22Rv1 (cell line): ENCODE results near the gene LGALS7B.
"Not testable (repeated sequence)": the region's sequence is repeated elsewhere in the genome, so short reads cannot be mapped to it uniquely, and the experiment has no call there.

ENCODE experiments used
- H3K27ac ChIP-seq: fragments of 450-650 bp; 2 replicates; pipeline ENCODE4 v1.5.1; 2017
- ZFX ChIP-seq: fragments of 450-650 bp; IDR thresholded peaks from 2 replicates; pipeline ENCODE4 v1.6.1; 2017; ENCODE audit warnings: antibody characterized with exemption, borderline replicate concordance
- TF ChIP-seq, protein P1 (sequence below): fragments of 450-650 bp; IDR thresholded peaks from 2 replicates; pipeline ENCODE4 v1.5.1; 2017; ENCODE audit warnings: mild to moderate bottlenecking

LGALS7B gene

DNA sequence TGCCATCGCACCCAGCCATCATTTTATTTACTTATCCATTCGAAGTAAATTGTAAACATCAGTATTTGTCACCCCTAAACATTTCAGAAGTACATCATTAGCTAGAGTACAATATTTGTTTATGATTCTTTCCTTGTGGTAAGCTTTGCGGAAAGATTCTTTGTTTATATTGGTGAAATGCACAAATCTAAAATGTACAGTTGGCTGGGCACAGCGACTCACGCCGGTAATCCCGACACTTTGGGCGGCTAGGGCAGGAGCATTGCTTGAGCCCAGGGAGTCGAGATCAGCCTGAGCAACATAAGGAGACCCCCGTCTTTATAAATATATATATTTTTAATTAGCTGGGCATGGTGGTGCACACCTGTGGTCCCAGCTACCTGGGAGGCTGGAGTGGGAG is 10.1 kb downstream of the LGALS7B start:
- no peak for TF ChIP-seq ZFX
- TF ChIP-seq, protein P1, sequence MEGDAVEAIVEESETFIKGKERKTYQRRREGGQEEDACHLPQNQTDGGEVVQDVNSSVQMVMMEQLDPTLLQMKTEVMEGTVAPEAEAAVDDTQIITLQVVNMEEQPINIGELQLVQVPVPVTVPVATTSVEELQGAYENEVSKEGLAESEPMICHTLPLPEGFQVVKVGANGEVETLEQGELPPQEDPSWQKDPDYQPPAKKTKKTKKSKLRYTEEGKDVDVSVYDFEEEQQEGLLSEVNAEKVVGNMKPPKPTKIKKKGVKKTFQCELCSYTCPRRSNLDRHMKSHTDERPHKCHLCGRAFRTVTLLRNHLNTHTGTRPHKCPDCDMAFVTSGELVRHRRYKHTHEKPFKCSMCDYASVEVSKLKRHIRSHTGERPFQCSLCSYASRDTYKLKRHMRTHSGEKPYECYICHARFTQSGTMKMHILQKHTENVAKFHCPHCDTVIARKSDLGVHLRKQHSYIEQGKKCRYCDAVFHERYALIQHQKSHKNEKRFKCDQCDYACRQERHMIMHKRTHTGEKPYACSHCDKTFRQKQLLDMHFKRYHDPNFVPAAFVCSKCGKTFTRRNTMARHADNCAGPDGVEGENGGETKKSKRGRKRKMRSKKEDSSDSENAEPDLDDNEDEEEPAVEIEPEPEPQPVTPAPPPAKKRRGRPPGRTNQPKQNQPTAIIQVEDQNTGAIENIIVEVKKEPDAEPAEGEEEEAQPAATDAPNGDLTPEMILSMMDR: no peak
- peak overlapping the region; percentile 58 for H3K27ac ChIP-seq

DNA sequence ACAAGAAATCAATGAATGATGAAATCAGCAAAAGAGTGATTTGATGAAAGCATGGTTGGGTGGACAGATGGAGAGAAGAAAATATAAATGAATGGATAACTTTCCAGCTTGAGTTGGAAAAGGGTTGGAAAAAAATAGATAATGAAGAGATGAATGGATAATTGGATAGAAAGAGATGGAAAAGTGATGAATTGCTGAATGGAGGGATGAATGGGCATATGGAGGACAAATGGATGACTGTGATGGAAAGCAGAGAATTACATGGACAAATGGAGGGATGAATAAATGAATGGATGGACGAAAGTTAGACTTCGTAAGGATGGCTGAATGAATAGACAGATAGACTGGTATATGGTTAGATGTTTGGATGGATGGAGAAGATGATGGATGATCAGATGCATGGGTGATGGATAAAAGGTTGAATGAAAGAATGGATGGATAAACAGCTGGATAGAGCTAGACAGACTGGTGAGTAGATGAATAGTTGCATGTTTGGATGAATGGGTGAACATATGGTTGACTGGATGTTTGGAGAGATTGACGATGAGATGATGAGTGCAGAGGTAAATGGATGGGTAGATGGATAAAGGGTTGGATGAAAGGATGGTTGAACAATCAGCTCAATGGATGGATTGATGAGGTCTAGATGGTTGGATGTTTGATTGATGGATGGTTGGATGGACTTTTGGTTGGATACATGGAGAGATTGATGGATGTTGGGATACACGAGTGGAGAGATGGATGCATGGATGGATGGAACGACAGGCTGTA is 11.8 kb downstream of the LGALS7B start:
- peak overlapping the region; percentile 58 for H3K27ac ChIP-seq
- TF ChIP-seq, protein P1: no peak

DNA sequence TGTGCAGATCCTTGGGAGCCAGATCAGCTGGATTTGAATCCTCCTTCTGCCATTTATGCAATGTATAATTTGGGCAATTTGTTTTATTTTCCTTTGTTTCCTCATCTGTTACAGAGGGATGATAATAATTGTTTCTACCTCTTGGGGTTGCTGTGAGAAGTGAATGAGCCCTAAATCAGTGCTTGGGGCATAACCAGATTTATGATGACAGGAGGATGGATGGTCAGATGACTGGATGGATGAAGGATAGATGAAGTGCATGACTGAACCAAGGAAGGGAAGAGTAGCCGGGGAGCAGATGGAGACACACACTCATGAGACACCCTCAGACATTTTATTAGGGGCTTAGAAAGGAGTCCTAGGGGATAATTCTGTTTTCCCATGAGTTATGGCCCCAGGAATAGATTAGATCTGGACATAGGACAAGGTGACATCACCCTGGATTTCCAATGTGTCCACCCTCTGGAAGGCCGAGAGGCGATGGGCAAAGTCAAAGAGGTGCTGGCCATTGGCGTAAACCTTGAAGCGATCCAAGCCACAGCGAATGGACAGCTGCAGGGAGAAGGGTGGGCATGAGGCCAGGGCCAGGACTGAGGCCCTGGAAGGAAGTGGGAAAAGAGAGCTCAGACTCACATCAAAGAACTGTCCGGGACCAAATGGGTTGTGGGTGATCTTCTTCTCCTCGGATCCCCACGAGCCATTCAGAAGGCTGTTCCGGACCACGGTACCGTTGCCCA is 12.5 kb downstream of the LGALS7B start:
- TF ChIP-seq ZFX: no peak
- TF ChIP-seq, protein P1: no peak
- no peak overlapping the region for H3K27ac ChIP-seq

DNA sequence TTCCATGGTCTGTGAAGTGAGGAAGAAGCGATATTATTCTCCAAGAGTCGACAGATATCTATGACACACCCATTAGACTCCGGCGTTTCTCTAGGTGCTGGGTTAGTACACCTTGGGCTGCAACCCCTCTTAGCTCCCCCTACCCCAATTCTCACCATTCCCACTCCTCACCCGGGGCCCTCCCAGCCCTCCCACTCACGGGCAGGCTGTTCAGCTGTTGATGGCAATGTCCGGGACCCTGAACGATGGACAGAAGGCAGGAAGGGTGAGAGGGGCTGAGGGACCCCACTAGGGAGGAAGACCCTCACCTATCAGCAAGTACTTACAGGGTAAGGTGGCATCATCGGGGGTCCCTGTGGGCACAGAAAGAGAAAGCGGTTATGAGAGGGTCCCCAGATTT is 14.5 kb downstream of the LGALS7B start:
- no peak overlapping the region for H3K27ac ChIP-seq
- TF ChIP-seq ZFX: no peak
- TF ChIP-seq, protein P1: no peak

DNA sequence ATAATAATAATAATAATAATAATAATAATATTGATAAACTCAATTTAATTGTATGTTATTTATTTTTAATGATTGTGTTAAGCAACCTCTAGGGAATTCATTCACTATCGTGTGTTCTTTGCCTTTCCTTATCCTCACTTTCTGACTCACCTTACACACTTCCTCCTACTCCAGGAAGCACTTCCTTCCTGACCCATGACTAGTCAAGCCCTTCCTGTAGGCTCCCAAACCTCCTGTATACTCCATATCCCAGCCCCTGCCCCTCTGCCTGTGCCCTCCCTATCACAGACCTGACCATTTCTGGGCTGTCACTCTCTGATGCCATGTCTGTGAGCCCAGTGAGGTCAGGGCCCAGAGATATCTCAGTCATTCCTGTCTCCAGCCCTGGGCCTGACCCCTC is 16.2 kb downstream of the LGALS7B start:
- H3K27ac ChIP-seq: no peak overlapping the region
- TF ChIP-seq ZFX: no peak
- TF ChIP-seq, protein P1: no peak

DNA sequence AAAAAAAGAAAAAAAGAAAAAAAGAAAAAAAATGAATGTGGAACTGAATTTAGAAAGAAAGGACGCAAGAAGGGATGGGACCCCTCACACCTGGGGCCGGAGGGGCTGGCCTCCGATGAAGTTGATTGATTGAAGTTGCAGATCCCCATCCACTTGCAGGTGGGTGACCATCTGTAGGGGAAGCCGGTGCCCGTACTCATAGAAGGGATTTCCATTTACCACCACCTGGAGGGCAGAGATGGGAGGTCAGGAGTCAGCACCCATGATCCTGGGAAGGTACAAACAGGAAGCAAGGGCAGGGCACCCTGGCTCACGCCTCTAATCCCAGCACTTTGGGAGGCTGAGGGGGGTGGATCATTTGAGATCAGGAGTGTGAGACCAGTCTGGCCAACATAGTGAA is 17.4 kb downstream of the LGALS7B start:
- no peak overlapping the region for H3K27ac ChIP-seq
- TF ChIP-seq ZFX: no peak
- TF ChIP-seq, protein P1: no peak

DNA sequence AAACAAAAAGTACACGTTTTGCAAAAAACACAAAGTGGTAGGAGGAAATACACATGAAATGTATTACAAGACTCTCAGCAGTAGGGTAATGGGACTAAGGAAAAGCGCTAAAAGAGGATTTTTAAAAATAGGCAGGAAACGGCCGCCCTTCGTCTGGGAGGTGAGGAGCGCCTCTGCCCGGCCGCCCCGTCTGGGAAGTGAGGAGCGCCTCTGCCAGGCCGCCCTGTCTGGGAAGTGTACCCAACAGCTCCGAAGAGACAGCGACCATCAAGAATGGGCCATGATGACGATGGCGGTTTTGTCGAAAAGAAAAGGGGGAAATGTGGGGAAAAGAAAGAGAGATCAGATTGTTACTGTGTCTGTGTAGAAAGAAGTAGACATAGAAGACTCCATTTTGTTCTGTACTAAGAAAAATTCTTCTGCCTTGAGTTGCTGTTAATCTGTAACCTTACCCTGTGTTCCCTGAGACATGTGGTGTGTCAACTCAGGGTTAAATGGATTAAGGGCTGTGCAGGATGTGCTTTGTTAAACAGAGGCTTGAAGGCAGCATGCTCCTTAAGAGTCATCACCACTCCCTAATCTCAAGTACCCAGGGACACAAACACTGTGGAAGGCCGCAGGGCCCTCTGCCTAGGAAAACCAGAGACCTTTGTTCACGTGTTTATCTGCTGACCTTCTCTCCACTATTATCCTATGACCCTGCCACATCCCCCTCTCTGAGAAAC is 18.5 kb downstream of the LGALS7B start:
- not testable (repeated sequence) for H3K27ac ChIP-seq
